Testis (tissue), 3 donors: ENCODE measurements around the gene ABHD2. TPM values are rescaled to one million over a fixed set of nuclear protein-coding genes. Genes with fewer than 3 reads are reported as not detected.

ENCODE experiments used
- DNase-seq: peaks from one replicate; pipeline ENCODE4 v3.0.0-alpha.2; 2019
- H3K27ac ChIP-seq, 2 donors: fragments of 200-600 bp; sonication (generic); one replicate each; pipeline ENCODE4 v1.5.1; 2019
- H3K27me3 ChIP-seq: fragments of 200-600 bp; sonication (generic); one replicate; pipeline ENCODE4 v1.5.1; 2019
- H3K36me3 ChIP-seq: fragments of 200-600 bp; sonication (generic); one replicate; pipeline ENCODE4 v1.5.1; 2017; ENCODE audit warnings: low read depth; ENCODE audit errors: missing control alignments
- H3K4me1 ChIP-seq: fragments of 200-600 bp; sonication (generic); one replicate; pipeline ENCODE4 v1.5.1; 2019
- H3K4me3 ChIP-seq, 2 donors: fragments of 200-600 bp; sonication (generic); one replicate each; pipeline ENCODE4 v1.5.1; 2017 to 2019
- H3K9me3 ChIP-seq: fragments of 200-600 bp; sonication (generic); one replicate; pipeline ENCODE4 v1.5.1; 2017
- CTCF ChIP-seq, 3 experiments: fragments of 450-650 bp in 2 of 3; fragments of 200-600 bp in 1 of 3; sonication (generic) in 1 of 3; IDR thresholded peaks; one replicate each; pipeline ENCODE4 v1.5.1; 2016 to 2019; ENCODE audit warnings: antibody characterized with exemption in 3 of 3, mild to moderate bottlenecking in 2 of 3, moderate library complexity in 1 of 3
- POLR2A ChIP-seq: fragments of 450-650 bp; IDR thresholded peaks from one replicate; pipeline ENCODE4 v1.6.1; 2017; ENCODE audit warnings: antibody characterized with exemption, mild to moderate bottlenecking, moderate library complexity
- WGBS, 2 donors: methylation state at CpG; one replicate each; pipeline ENCODE4 v1.1.5; 2018; 5-methylcytosine and 5-hydroxymethylcytosine counted together
- intact Hi-C: fragments of 100-400 bp; cut with DNase I; formaldehyde crosslinking; loops from one replicate; pipeline ENCODE4 v1.15.1; 2023; ENCODE audit warnings: low total_unique reads
- polyA plus RNA-seq: library from polyadenylated mRNA; stranded (reverse); fragments of 350-450 nt; fragmentation: Illumina TruSeq; extraction: RNeasy Lipid Tissue Mini Kit (QIAGEN cat#74804); gene quantifications from one replicate; pipeline ENCODE4 v1.2.3, GENCODE V29; 2014; ENCODE audit warnings: low read depth, low replicate concordance; ENCODE audit not compliant: insufficient read depth
- total RNA-seq, 2 donors: library from RNA; depleted of rRNA; stranded (reverse); fragments of >200 nt; gene quantifications; one replicate each; pipeline ENCODE4 v1.2.3, GENCODE V29; 2016

The ABHD2 gene
- total and polyA plus RNA-seq, 3 donors from 2014 or later: 82.5 to 214 (median 109) TPM

GRCh38 chr15:89215627-89216026 lies 127.4 kb downstream of the ABHD2 start:
- no peaks in the 10 kb centered on the region for H3K4me1 ChIP-seq
- H3K9me3 ChIP-seq: no peaks in the 10 kb centered on the region
- H3K4me3 ChIP-seq: no peak overlapping the region
- no peak for DNase-seq
- no peaks in the 10 kb centered on the region for H3K27me3 ChIP-seq
- TF ChIP-seq POLR2A (no peak), CTCF (IDR thresholded peaks at IDR 0.05) (no peak)
- H3K36me3 ChIP-seq: no peaks in the 10 kb centered on the region
- no peak overlapping the region for H3K27ac ChIP-seq
- intact Hi-C loops: no loop called here
- 83 to 90% methylated on average over 2 of the region's 2 CpGs for WGBS, 2 donors

- Histone ChIP-seq H3K4me3 (no peak overlapping the region), H3K27me3 (no peaks in the 10 kb centered on the region), H3K4me1 (no peaks in the 10 kb centered on the region), H3K36me3 (no peaks in the 10 kb centered on the region), H3K9me3 (no peaks in the 10 kb centered on the region), H3K27ac (no peak overlapping the region)
- no peak for DNase-seq
- WGBS, 2 donors: 63% methylated on average over 11 to 20 of the region's 20 CpGs
- intact Hi-C loops: no loop called here
- no peak for TF ChIP-seq CTCF (IDR thresholded peaks at IDR 0.05)
Measured at GRCh38 chr15:89217031-89217430, 128.8 kb downstream of the ABHD2 start.

GRCh38 chr15:89217686-89218376 lies 129.6 kb downstream of the ABHD2 start:
- TF ChIP-seq POLR2A (no peak), CTCF (IDR thresholded peaks at IDR 0.05) (no peak)
- Histone ChIP-seq H3K4me1 (no peaks in the 10 kb centered on the region), H3K36me3 (no peaks in the 10 kb centered on the region), H3K4me3 (no peak overlapping the region), H3K27ac (no peak overlapping the region), H3K27me3 (no peaks in the 10 kb centered on the region), H3K9me3 (no peaks in the 10 kb centered on the region)
- WGBS, 2 donors: 67 to 70% methylated on average over 6 of the region's 6 CpGs
- no peak for DNase-seq
- intact Hi-C loops: no loop called here

- H3K9me3 ChIP-seq: no peaks in the 10 kb centered on the region
- WGBS, 2 donors: 85 to 92% methylated on average over 4 to 8 of the region's 8 CpGs
- no peak overlapping the region for H3K27ac ChIP-seq
- H3K4me1 ChIP-seq: no peaks in the 10 kb centered on the region
- H3K4me3 ChIP-seq: no peak overlapping the region
- TF ChIP-seq POLR2A (no peak), CTCF (IDR thresholded peaks at IDR 0.05) (no peak)
- H3K27me3 ChIP-seq: no peaks in the 10 kb centered on the region
- DNase-seq: no peak
- intact Hi-C loops: no loop called here
- no peaks in the 10 kb centered on the region for H3K36me3 ChIP-seq
Measured at GRCh38 chr15:89218531-89218930, 130.3 kb downstream of the ABHD2 start.

GRCh38 chr15:89221543-89221942 lies 133.3 kb downstream of the ABHD2 start, which contains the start of gene RLBP1:
Gene RLBP1 (minus strand): TSS chr15:89221579. CDS start chr15:89218975, 2,604 bp downstream.
- 81% methylated on average over 8 to 11 of the region's 11 CpGs for WGBS, 2 donors
- H3K4me1 ChIP-seq: peaks cover 8% of the 10 kb centered on the region
- H3K36me3 ChIP-seq: no peaks in the 10 kb centered on the region
- no peaks in the 10 kb centered on the region for H3K9me3 ChIP-seq
- no peak for DNase-seq
- H3K27ac ChIP-seq: no peak within 1 kb of the TSS
- no peaks in the 10 kb centered on the region for H3K27me3 ChIP-seq
- intact Hi-C loops: no loop called here
- H3K4me3 ChIP-seq: no peak within 1 kb of the TSS
- TF ChIP-seq POLR2A (no peak), CTCF (IDR thresholded peaks at IDR 0.05) (no peak)
